Lung (tissue), 12 donors: ENCODE measurements around the gene PANX1. TPM values are rescaled to one million over a fixed set of nuclear protein-coding genes. Genes with fewer than 3 reads are reported as not detected.
A peak's percentile ranks its signal among the peaks of the same experiment; 100 is the strongest.

ENCODE experiments used
- ATAC-seq: fragments of 200-7000 bp; cut with Tn5 transposase; one replicate; pipeline ENCODE4 v1.9.1; 2020; ENCODE audit warnings: moderate number of reproducible peaks; ENCODE audit not compliant: insufficient read depth, low FRiP score
- DNase-seq, 3 donors: peaks; one replicate each; pipeline ENCODE4 v3.0.0-alpha.2; 2013 to 2017
- H3K27ac ChIP-seq, 2 donors: one replicate each; pipeline ENCODE4 v1.5.1; 2013; ENCODE audit warnings: mild to moderate bottlenecking in 2 of 2, moderate library complexity in 2 of 2, control low read depth in 1 of 2, inconsistent platforms in 1 of 2, low read depth in 1 of 2, low read length in 1 of 2
- H3K27me3 ChIP-seq, 3 donors: one replicate each; pipeline ENCODE4 v1.5.1; 2013; ENCODE audit warnings: low read length in 2 of 3; ENCODE audit not compliant: control insufficient read depth in 3 of 3, insufficient read depth in 3 of 3
- H3K36me3 ChIP-seq, 4 donors: one replicate each; pipeline ENCODE4 v1.5.1; 2013; ENCODE audit warnings: low read length in 4 of 4, mild to moderate bottlenecking in 1 of 4, moderate library complexity in 1 of 4; ENCODE audit not compliant: control insufficient read depth in 4 of 4, insufficient read depth in 4 of 4
- H3K4me1 ChIP-seq, 5 donors: one replicate each; pipeline ENCODE4 v1.5.1; 2013; ENCODE audit warnings: low read length in 5 of 5, mild to moderate bottlenecking in 2 of 5, moderate library complexity in 1 of 5; ENCODE audit not compliant: control insufficient read depth in 5 of 5, insufficient read depth in 5 of 5
- H3K4me3 ChIP-seq: one replicate; pipeline ENCODE4 v1.5.1; 2013; ENCODE audit warnings: mild to moderate bottlenecking, control low read depth, moderate library complexity
- H3K9ac ChIP-seq, 2 donors: one replicate each; pipeline ENCODE4 v1.5.1; 2013; ENCODE audit warnings: low read length in 2 of 2, control low read depth in 1 of 2; ENCODE audit not compliant: insufficient read depth in 1 of 2
- H3K9me3 ChIP-seq, 4 donors: one replicate each; pipeline ENCODE4 v1.5.1; 2013; ENCODE audit warnings: low read length in 3 of 4, mild to moderate bottlenecking in 1 of 4, moderate library complexity in 1 of 4; ENCODE audit not compliant: control insufficient read depth in 4 of 4, insufficient read depth in 3 of 4
- CTCF ChIP-seq: IDR thresholded peaks from 2 replicates; pipeline ENCODE4 v1.5.1; 2012; ENCODE audit warnings: mild to moderate bottlenecking; ENCODE audit errors: control extremely low read depth, extremely low read depth
- WGBS, 2 donors: extraction: QIAGEN DNeasy Blood & Tissue Kit; methylation state at CpG; one replicate each; pipeline ENCODE4 v1.1.7; 2013; 5-methylcytosine and 5-hydroxymethylcytosine counted together
- polyA plus RNA-seq, 2 donors: library from polyadenylated mRNA; stranded (reverse); fragments of 200-250 nt; gene quantifications; one replicate each; pipeline ENCODE4 v1.2.1, GENCODE V29; 2013
- total RNA-seq, 2 donors: library from RNA; depleted of rRNA in 1 of 2; stranded (reverse); fragments of >200 nt in 1 of 2; gene quantifications; one replicate each; pipeline ENCODE4 v1.2.1, GENCODE V29; 2014 to 2021
- donor health status: control.
- donor health status: control.
- donor health status: Bipolar disorder and iron deficiency.
- donor health status: healthy.
- donor health status: DM: yes; HTN: yes; CAD: no.

PANX1 gene
- total and polyA plus RNA-seq, 4 donors = 5.9 to 25.7 (median 19.0) TPM

GRCh38 chr11:94181943-94182342 is 53.3 kb downstream of the PANX1 start:
- ATAC-seq (no peak), DNase-seq (peak in 1 of 3 donors; percentile 62)
- Histone ChIP-seq H3K9ac (no peak overlapping the region), H3K36me3 (peaks cover 13 to 38% (median 24%) of the 10 kb centered on the region in 4 donors), H3K9me3 (no peaks in the 10 kb centered on the region), H3K4me3 (no peak overlapping the region), H3K27me3 (no peaks in the 10 kb centered on the region), H3K4me1 (peaks cover 0 to 50% (median 5%) of the 10 kb centered on the region in 5 donors), H3K27ac (no peak overlapping the region)
- TF ChIP-seq CTCF = no peak
- 40 to 52% methylated on average over 2 of the region's 2 CpGs for WGBS, 2 donors

GRCh38 chr11:94183251-94183885 is 54.7 kb downstream of the PANX1 start:
- no peak for TF ChIP-seq CTCF
- DNase-seq (no peak), ATAC-seq (no peak)
- H3K27ac ChIP-seq = no peak overlapping the region
- no peak overlapping the region for H3K9ac ChIP-seq
- peaks cover 0 to 50% (median 5%) of the 10 kb centered on the region in 5 donors for H3K4me1 ChIP-seq
- no peaks in the 10 kb centered on the region for H3K9me3 ChIP-seq
- peaks cover 12 to 35% (median 21%) of the 10 kb centered on the region in 4 donors for H3K36me3 ChIP-seq
- 71 to 89% methylated on average over 8 of the region's 8 CpGs for WGBS, 2 donors
- H3K27me3 ChIP-seq = no peaks in the 10 kb centered on the region
- no peak overlapping the region for H3K4me3 ChIP-seq

- DNase-seq = peak; percentile 68 to 79 (median 75)
- peaks cover 10 to 30% (median 19%) of the 10 kb centered on the region in 4 donors for H3K36me3 ChIP-seq
- no peak overlapping the region for H3K9ac ChIP-seq
- ATAC-seq = peak; percentile 88
- H3K9me3 ChIP-seq = no peaks in the 10 kb centered on the region
- H3K27ac ChIP-seq = no peak overlapping the region
- TF ChIP-seq CTCF = peak; percentile 29
- no peak overlapping the region for H3K4me3 ChIP-seq
- peaks cover 0 to 50% (median 5%) of the 10 kb centered on the region in 5 donors for H3K4me1 ChIP-seq
- WGBS, 2 donors = 37 to 47% methylated on average over 7 of the region's 7 CpGs
- no peaks in the 10 kb centered on the region for H3K27me3 ChIP-seq
These were observed 55.2 kb downstream of the PANX1 start for GRCh38 chr11:94183886-94184264.
